Measurements from ENCODE around the gene ZMYND10. TPM values are rescaled to one million over a fixed set of nuclear protein-coding genes. Genes with fewer than 3 reads are reported as not detected.

ZMYND10 gene
- total RNA-seq, 1 donor from 2014 or later = 32.8 TPM

DNA sequence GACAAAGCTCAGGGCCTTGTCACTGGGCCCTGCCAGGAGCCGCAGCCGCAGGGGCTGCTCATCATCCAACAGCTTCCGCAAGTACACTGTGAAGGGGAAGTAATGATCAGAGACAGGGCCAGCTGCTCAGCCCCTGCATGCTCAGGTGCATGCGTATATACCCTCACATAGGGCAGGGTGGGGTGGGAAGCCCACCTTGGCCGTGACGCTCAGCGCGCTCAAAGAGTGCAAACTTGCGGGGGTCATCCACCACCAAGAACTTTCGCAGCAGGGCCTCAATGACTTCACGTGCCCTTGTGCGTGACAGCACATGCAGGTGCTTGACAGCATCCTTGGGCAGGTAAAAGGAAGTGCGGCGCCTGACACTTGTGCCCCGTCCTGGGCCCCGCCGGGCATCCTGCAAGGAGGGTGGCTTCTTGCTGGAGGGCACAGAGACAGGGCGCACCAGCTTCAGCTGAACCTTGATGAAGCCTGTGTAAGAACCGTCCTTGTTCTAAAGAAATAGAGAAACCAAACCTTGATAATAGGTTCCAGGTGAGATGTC, 14.1 kb downstream of the ZMYND10 start:
- no peaks in the 10 kb centered on the region for H3K9me3 ChIP-seq
- H3K4me1 ChIP-seq = peaks cover 54% of the 10 kb centered on the region
- DNase-seq = no peak
- peaks cover 46% of the 10 kb centered on the region for H3K36me3 ChIP-seq
- no peak overlapping the region for H3K27ac ChIP-seq
- no peaks in the 10 kb centered on the region for H3K27me3 ChIP-seq (ENCODE audit: low read depth)
- intact Hi-C loops (cut with DNase I) = no loop called here
- no peak overlapping the region for H3K4me3 ChIP-seq
- ATAC-seq = no peak
- TF ChIP-seq CTCF (IDR thresholded peaks at IDR 0.05) = no peak

DNA sequence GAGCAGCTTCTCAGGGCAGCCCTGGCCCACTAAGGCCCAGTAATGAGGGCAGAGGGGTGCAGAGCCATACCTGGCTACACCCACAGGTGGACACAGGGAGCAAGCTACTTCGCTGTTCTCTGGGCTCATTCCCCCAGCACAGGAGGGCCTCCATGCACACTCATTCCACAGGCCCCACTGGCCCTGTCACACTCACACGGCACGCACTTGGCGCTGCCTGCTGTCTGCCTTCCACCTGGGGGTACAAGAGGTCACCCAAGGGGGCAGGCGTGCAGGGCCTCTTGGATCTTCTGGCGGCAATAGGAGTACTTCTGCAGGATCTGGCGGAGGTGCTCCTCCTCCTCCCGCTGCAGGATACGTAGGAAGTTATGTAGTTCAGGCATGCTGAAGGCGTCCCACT, 15.2 kb downstream of the ZMYND10 start:
- peaks cover 50% of the 10 kb centered on the region for H3K4me1 ChIP-seq
- ATAC-seq (no peak), DNase-seq (no peak)
- H3K4me3 ChIP-seq = no peak overlapping the region
- no peaks in the 10 kb centered on the region for H3K27me3 ChIP-seq (ENCODE audit: low read depth)
- H3K27ac ChIP-seq = no peak overlapping the region
- intact Hi-C loops (cut with DNase I) = no loop called here
- no peak for TF ChIP-seq CTCF (IDR thresholded peaks at IDR 0.05)
- H3K9me3 ChIP-seq = no peaks in the 10 kb centered on the region
- H3K36me3 ChIP-seq = peaks cover 57% of the 10 kb centered on the region

- peaks cover 55% of the 10 kb centered on the region for H3K36me3 ChIP-seq
- intact Hi-C loops (cut with DNase I) = no loop called here
- ATAC-seq = peak; percentile 92 to 94
Measured at GRCh38 chr3:50327943-50328691, 17.4 kb downstream of the ZMYND10 start, which contains the start of gene TUSC2. TSS of gene TUSC2 (minus strand) at chr3:50328223. CDS start at chr3:50328099, 124 bp downstream.

DNA sequence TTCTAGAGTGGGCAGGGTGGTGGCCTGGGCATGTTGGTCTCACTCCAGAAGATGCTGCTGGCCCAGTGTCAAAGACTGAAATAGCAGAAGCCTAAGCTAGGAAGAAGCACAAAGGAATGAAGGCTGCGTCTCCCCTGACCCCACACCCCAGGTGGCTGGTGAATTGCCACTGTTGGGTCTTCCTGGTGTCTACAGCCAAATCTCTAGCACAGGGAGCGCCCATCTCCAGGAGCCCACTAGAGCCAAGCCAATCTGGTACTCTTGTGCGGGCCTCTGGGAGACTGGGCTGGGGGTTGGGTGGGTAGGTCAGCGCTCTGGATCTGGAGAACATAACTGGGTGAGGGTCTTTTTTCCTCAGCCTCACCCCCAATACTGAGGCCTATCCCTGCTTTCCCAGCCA, 18.4 kb downstream of the ZMYND10 start:
- ATAC-seq (no peak), DNase-seq (no peak)
- Histone ChIP-seq H3K4me3 (peak overlapping the region; percentile 97), H3K27me3 (ENCODE audit: low read depth) (no peaks in the 10 kb centered on the region), H3K9me3 (no peaks in the 10 kb centered on the region), H3K36me3 (peaks cover 45% of the 10 kb centered on the region), H3K4me1 (peaks cover 59% of the 10 kb centered on the region), H3K27ac (peak overlapping the region; percentile 89)
- intact Hi-C loops (cut with DNase I) = no loop called here
- no peak for TF ChIP-seq CTCF (IDR thresholded peaks at IDR 0.05)

More at GRCh38 chr3:50327943-50328691, 17.4 kb downstream of the ZMYND10 start, which contains the start of gene TUSC2:
- DNase-seq = peak; percentile 99
- Histone ChIP-seq H3K4me3 (peak within 1 kb of the TSS; percentile 97), H3K27ac (peak within 1 kb of the TSS; percentile 89), H3K4me1 (peaks cover 49% of the 10 kb centered on the region), H3K9me3 (no peaks in the 10 kb centered on the region), H3K27me3 (ENCODE audit: low read depth) (no peaks in the 10 kb centered on the region)
- no peak for TF ChIP-seq CTCF (IDR thresholded peaks at IDR 0.05)

DNA sequence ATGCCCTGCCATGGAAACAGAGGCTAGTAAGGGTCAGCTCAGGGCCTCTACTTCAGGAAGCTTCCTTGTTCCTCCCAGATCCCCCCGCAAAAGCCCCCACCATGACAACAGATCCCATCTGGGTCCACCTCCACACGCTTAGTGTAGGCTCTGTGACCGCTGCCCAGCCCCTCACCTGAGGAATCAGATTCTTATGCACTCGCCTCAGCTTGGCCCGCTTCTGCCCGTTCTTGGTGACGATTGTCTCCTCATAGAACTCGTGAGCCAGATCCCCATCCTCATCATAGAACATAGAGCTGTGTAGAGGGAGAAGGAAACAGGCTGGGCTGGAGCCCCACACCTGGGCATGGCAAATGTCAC, 19.4 kb downstream of the ZMYND10 start:
- intact Hi-C loops (cut with DNase I) = no loop called here
- no peaks in the 10 kb centered on the region for H3K9me3 ChIP-seq
- no peaks in the 10 kb centered on the region for H3K27me3 ChIP-seq (ENCODE audit: low read depth)
- H3K36me3 ChIP-seq = peaks cover 36% of the 10 kb centered on the region
- no peak for TF ChIP-seq CTCF (IDR thresholded peaks at IDR 0.05)
- ATAC-seq (no peak), DNase-seq (no peak)
- H3K4me3 ChIP-seq = no peak overlapping the region
- no peak overlapping the region for H3K27ac ChIP-seq
- peaks cover 63% of the 10 kb centered on the region for H3K4me1 ChIP-seq
